Measurements from ENCODE around the gene CD8B. TPM values are rescaled to one million over a fixed set of nuclear protein-coding genes. Genes with fewer than 3 reads are reported as not detected.
"Not testable (repeated sequence)": the region's sequence is repeated elsewhere in the genome, so short reads cannot be mapped to it uniquely, and the experiment has no call there.

CD8B gene
- total and polyA plus RNA-seq, 2 of the 13 experiments (the other 11 are each of a cell fraction or from before 2014, with no cell fraction given), result 0.04 TPM; not detected in 1

DNA sequence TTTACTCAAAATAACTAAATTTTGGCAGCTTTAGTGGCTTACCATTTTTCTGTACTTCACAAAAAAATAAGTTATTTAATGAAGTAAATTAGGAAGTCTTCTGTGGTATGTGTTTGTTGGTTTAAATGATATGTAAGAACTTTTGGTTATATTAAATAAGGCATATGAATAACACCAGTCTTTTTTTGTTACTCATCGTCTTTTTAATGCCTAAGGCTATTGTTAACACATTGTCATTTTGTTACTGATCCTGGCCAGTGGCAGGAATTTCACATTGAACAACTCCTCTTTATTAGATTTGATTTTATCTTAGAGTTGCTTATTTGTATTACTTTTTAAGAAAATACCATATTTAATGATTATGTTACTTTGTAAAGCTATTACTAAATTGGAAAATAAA, 17.3 kb upstream of the CD8B start:
- FAIRE-seq; CTCF ChIA-PET (ENCODE audit: low intra/inter-chr PET ratio, low total read pairs); H3K9ac ChIP-seq (ENCODE audit: insufficient read depth, low read depth, low read length); H4K20me1 ChIP-seq (ENCODE audit: insufficient read depth, low read length); H3K9me3 ChIP-seq (ENCODE audit: low read length); H3K4me1 ChIP-seq (ENCODE audit: insufficient read depth, low read length); intact Hi-C loops (cut with micrococcal nuclease; ENCODE audit: unreplicated experiment); H3K4me3 ChIP-seq (replicated peaks in 1 of 3; ENCODE audit: insufficient read depth in 1 of 3, low read depth in 2 of 3, low read length in 3 of 3); DNase-seq (ENCODE audit: low spot score); ATAC-seq; H3K4me2 ChIP-seq (ENCODE audit: low read depth, low read length); POLR2A ChIA-PET; BruUV-seq (replicated peaks); H3K79me2 ChIP-seq (ENCODE audit: insufficient read depth, low read length); H3K27ac ChIP-seq (ENCODE audit: extremely low read length, insufficient read depth, low read length); in situ Hi-C loops (cut with HindIII; ENCODE audit: extremely low pct_ligation_motif_present, low pct_unique_long_range_greater_than_20kb); H2AFZ ChIP-seq (ENCODE audit: low read length); H3K27me3 ChIP-seq (ENCODE audit: control insufficient read depth in 1 of 2, insufficient read depth in 2 of 2, low read length in 2 of 2); H3K36me3 ChIP-seq (replicated peaks in 1 of 2; ENCODE audit: control insufficient read depth in 1 of 2, insufficient read depth in 2 of 2, low read length in 2 of 2): not testable (repeated sequence)
- WGBS (ENCODE audit: low lambda C conversion rate), result 15% methylated on average over 1 of the region's 1 CpG

DNA sequence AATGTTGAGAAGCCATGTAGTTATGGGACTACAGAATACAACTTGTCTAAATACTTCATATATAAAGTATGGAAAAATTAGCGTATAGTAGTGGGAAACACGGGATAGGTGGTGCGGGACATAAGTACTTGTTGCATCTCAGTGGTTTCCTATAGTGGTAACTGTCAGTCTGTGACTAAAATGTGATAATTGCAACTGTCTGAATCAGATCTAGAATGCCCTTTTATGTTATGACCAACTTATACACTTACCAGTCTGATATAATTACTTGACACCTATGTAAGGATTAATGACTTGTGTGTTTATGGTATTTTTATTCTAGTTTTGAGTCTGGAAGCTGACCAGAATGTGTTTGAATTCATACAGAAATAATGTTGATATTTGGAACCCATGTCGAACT, 9.3 kb upstream of the CD8B start:
- intact Hi-C loops (cut with micrococcal nuclease; ENCODE audit: unreplicated experiment); H3K9me3 ChIP-seq (ENCODE audit: low read length); H4K20me1 ChIP-seq (ENCODE audit: insufficient read depth, low read length); FAIRE-seq; H3K27me3 ChIP-seq (ENCODE audit: control insufficient read depth in 1 of 2, insufficient read depth in 2 of 2, low read length in 2 of 2); BruUV-seq (replicated peaks); H3K4me2 ChIP-seq (ENCODE audit: low read depth, low read length); POLR2A ChIA-PET; DNase-seq (ENCODE audit: low spot score); H3K27ac ChIP-seq (ENCODE audit: extremely low read length, insufficient read depth, low read length); H2AFZ ChIP-seq (ENCODE audit: low read length); H3K4me3 ChIP-seq (replicated peaks in 1 of 3; ENCODE audit: insufficient read depth in 1 of 3, low read depth in 2 of 3, low read length in 3 of 3); H3K79me2 ChIP-seq (ENCODE audit: insufficient read depth, low read length); H3K9ac ChIP-seq (ENCODE audit: insufficient read depth, low read depth, low read length); in situ Hi-C loops (cut with HindIII; ENCODE audit: extremely low pct_ligation_motif_present, low pct_unique_long_range_greater_than_20kb); CTCF ChIA-PET (ENCODE audit: low intra/inter-chr PET ratio, low total read pairs); H3K36me3 ChIP-seq (replicated peaks in 1 of 2; ENCODE audit: control insufficient read depth in 1 of 2, insufficient read depth in 2 of 2, low read length in 2 of 2); ATAC-seq: not testable (repeated sequence)
- 0% methylated on average over 1 of the region's 4 CpGs for WGBS (ENCODE audit: low lambda C conversion rate)
- H3K4me1 ChIP-seq (ENCODE audit: insufficient read depth, low read length), result peaks cover 15% of the 10 kb centered on the region

DNA sequence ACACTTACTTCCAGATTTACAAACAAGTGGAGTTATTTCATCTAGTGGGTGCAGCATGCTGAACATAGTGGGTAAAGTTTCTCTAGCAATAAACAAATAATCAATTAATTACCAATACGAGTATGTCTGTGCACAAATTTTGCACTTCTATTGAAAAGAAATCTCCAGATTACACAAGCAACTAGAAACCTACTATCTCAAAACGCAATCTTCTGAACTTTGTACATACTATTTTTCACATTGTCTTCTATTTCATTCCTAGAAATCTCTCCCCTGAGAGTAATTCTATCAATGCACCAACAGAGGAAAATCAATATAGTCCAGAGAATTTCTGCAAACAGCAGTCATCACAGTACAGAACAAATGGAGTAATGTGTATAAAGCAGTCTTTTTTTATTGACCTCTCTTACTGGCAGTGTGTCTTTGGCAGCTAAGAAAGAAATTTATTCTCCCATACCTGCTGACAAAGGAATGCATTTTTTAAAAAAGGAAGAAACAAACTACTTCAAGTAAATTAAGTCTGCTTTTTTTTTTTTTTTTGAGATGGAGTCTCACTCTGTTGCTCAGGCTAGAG, 7.3 kb upstream of the CD8B start:
- peak; percentile 59; the same call in 1 of the 2 replicates for TF ChIP-seq PPARG (CRISPR knock-in tag; conservative IDR thresholded peaks at IDR 0.05)
- TF ChIP-seq GATAD2A (CRISPR knock-in tag; IDR thresholded peaks at IDR 0.05), result 0 out of 2 replicates have a peak, but pooled peaks have one; percentile 37
- TF ChIP-seq, protein P1, sequence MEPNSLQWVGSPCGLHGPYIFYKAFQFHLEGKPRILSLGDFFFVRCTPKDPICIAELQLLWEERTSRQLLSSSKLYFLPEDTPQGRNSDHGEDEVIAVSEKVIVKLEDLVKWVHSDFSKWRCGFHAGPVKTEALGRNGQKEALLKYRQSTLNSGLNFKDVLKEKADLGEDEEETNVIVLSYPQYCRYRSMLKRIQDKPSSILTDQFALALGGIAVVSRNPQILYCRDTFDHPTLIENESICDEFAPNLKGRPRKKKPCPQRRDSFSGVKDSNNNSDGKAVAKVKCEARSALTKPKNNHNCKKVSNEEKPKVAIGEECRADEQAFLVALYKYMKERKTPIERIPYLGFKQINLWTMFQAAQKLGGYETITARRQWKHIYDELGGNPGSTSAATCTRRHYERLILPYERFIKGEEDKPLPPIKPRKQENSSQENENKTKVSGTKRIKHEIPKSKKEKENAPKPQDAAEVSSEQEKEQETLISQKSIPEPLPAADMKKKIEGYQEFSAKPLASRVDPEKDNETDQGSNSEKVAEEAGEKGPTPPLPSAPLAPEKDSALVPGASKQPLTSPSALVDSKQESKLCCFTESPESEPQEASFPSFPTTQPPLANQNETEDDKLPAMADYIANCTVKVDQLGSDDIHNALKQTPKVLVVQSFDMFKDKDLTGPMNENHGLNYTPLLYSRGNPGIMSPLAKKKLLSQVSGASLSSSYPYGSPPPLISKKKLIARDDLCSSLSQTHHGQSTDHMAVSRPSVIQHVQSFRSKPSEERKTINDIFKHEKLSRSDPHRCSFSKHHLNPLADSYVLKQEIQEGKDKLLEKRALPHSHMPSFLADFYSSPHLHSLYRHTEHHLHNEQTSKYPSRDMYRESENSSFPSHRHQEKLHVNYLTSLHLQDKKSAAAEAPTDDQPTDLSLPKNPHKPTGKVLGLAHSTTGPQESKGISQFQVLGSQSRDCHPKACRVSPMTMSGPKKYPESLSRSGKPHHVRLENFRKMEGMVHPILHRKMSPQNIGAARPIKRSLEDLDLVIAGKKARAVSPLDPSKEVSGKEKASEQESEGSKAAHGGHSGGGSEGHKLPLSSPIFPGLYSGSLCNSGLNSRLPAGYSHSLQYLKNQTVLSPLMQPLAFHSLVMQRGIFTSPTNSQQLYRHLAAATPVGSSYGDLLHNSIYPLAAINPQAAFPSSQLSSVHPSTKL (CRISPR knock-in tag; IDR thresholded peaks at IDR 0.05), result 0 out of 2 replicates have a peak, but pooled peaks have one; percentile 22
- peak; percentile 94 for TF ChIP-seq BCL6 (CRISPR knock-in tag; IDR thresholded peaks at IDR 0.05)
- 2% methylated on average over 2 of the region's 2 CpGs for WGBS (ENCODE audit: low lambda C conversion rate)
- intact Hi-C loops (cut with micrococcal nuclease; ENCODE audit: unreplicated experiment); H3K27ac ChIP-seq (ENCODE audit: extremely low read length, insufficient read depth, low read length); POLR2A ChIA-PET; H3K9ac ChIP-seq (ENCODE audit: insufficient read depth, low read depth, low read length); CTCF ChIA-PET (ENCODE audit: low intra/inter-chr PET ratio, low total read pairs); H3K4me2 ChIP-seq (ENCODE audit: low read depth, low read length); H3K9me3 ChIP-seq (ENCODE audit: low read length); in situ Hi-C loops (cut with HindIII; ENCODE audit: extremely low pct_ligation_motif_present, low pct_unique_long_range_greater_than_20kb); H3K36me3 ChIP-seq (replicated peaks in 1 of 2; ENCODE audit: control insufficient read depth in 1 of 2, insufficient read depth in 2 of 2, low read length in 2 of 2); H3K27me3 ChIP-seq (ENCODE audit: control insufficient read depth in 1 of 2, insufficient read depth in 2 of 2, low read length in 2 of 2); FAIRE-seq; H3K4me3 ChIP-seq (replicated peaks in 1 of 3; ENCODE audit: insufficient read depth in 1 of 3, low read depth in 2 of 3, low read length in 3 of 3); BruUV-seq (replicated peaks); H2AFZ ChIP-seq (ENCODE audit: low read length); H4K20me1 ChIP-seq (ENCODE audit: insufficient read depth, low read length); H3K79me2 ChIP-seq (ENCODE audit: insufficient read depth, low read length): not testable (repeated sequence)
- DNase-seq (ENCODE audit: low spot score), result peak; percentile 19
- ATAC-seq, result peak; percentile 72
- H3K4me1 ChIP-seq (ENCODE audit: insufficient read depth, low read length), result peaks cover 15% of the 10 kb centered on the region
